Mesodermal cell (in vitro differentiated cells): ENCODE measurements around the gene MACROD2.

Source experiments
- H3K27ac ChIP-seq: 2 replicates; pipeline ENCODE4 v1.7.0; 2013; ENCODE audit warnings: mild to moderate bottlenecking, low read depth, low read length, moderate library complexity; ENCODE audit not compliant: severe bottlenecking
- H3K36me3 ChIP-seq: 2 replicates; pipeline ENCODE4 v1.7.1; 2013; ENCODE audit warnings: mild to moderate bottlenecking, low read length, moderate library complexity; ENCODE audit not compliant: control insufficient read depth, insufficient read depth
- H3K4me1 ChIP-seq: one replicate; pipeline ENCODE4 v1.7.1; 2013; ENCODE audit warnings: mild to moderate bottlenecking, low read length; ENCODE audit not compliant: insufficient read depth, control insufficient read depth, poor library complexity, severe bottlenecking
- H3K4me3 ChIP-seq: 2 replicates; pipeline ENCODE4 v1.7.0; 2013; ENCODE audit warnings: low read length, control low read depth, mild to moderate bottlenecking; ENCODE audit not compliant: insufficient read depth, poor library complexity, severe bottlenecking; ENCODE audit errors: extremely low read depth
- H3K9me3 ChIP-seq: 2 replicates; pipeline ENCODE4 v1.7.1; 2013; ENCODE audit warnings: mild to moderate bottlenecking, low read length, moderate library complexity; ENCODE audit not compliant: control insufficient read depth
- WGBS, 2 experiments: methylation state at CpG; one replicate each; pipeline ENCODE4 v1.1.5; 2013; ENCODE audit warnings: missing lambda C conversion rate in 2 of 2; ENCODE audit not compliant: insufficient coverage in 2 of 2; 5-methylcytosine and 5-hydroxymethylcytosine counted together

MACROD2 gene

DNA sequence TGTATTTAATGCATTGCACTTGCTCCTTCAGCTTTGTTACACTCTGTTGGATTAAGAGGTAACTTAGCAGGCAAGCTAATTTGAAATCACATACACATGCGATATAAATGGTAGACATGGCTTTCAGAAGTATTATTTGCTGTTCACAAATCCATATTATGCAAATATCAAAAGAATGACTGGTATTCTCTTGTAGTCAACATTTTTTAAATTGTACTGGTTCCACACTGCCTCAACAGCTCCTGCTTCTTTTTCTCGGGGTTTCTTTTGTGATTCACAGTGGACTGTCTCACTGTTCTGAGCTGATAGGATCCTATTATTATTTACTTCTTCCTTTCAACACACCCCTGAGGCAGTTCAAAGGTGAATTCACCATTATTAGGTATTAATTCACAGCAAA is 1650.5 kb downstream of the MACROD2 start:
- WGBS, 2 experiments, result 71 to 88% methylated on average over 1 of the region's 2 CpGs

DNA sequence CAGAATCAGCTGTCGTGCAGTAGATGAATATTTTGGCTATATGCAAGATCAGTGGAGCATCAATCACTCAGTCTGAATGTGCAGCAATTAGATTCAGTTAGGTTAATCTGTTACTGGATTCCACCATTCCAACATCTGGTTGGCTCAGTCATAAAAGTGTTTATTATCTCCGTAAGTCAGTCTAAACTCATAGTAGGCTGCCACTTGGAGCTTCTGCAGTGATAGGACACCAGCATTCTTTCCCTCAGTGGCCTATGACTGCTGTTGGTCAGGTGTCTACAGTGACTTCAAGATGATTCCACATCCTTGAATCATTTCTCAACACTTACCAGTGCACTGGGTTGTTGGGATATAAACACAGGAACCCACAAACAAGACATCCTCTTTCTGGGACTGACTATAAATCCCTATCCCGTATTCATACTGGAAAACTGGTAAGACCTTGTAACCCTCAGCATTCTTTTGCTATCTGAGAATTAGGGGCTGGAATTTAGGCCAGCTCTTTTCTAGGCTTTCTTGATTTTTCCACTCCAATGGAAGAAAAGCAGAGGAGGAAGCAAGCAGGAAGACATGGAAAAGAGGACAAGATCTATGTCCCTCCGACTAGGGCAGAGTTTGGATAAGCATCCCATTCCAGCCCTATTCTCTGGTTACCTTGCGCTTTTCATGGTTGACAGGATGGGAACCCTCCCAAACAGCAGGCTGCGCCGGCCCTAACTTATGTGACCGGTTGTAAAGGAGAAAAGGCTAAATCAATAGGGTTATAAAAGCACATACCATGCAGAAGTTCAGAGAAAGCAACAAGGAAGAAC is 1658.3 kb downstream of the MACROD2 start:
- Histone ChIP-seq H3K27ac (peak overlapping the region; percentile 17), H3K4me3 (no peak overlapping the region), H3K36me3 (no peaks in the 10 kb centered on the region), H3K9me3 (no peaks in the 10 kb centered on the region), H3K4me1 (no peaks in the 10 kb centered on the region)
- 90 to 95% methylated on average over 4 of the region's 8 CpGs for WGBS, 2 experiments

More for the DNA sequence above, 1650.5 kb downstream of the MACROD2 start:
- H3K4me1 ChIP-seq, result no peaks in the 10 kb centered on the region
- H3K36me3 ChIP-seq, result no peaks in the 10 kb centered on the region
- no peak overlapping the region for H3K4me3 ChIP-seq
- no peak overlapping the region for H3K27ac ChIP-seq
- H3K9me3 ChIP-seq, result no peaks in the 10 kb centered on the region

DNA sequence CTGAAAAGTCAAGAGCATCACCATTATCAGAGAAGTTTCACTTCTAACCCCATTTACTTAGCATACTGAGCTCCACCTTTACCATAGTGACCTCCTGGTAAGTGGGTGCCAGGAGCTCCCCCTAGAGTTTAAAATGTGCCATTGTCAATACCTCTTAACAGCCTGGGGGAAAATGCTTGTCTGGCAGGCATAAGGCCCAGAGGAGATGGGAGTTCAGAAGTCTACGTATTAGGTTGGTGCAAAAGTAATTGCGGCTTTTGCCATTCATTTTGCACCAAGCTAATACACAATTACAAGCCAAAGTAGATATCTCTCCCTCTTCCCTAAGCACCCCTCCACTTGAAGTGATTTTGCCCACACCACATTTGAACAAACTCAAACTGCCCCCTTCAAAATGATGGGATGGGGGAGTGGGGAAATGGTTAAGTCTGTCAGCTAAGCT is 1658.9 kb downstream of the MACROD2 start:
- Histone ChIP-seq H3K9me3 (no peaks in the 10 kb centered on the region), H3K27ac (no peak overlapping the region), H3K36me3 (no peaks in the 10 kb centered on the region), H3K4me3 (no peak overlapping the region), H3K4me1 (no peaks in the 10 kb centered on the region)
- WGBS, 2 experiments, result 33% methylated on average over 1 of the region's 2 CpGs; no CpG with 5 or more reads in 1 of the 2 experiments

DNA sequence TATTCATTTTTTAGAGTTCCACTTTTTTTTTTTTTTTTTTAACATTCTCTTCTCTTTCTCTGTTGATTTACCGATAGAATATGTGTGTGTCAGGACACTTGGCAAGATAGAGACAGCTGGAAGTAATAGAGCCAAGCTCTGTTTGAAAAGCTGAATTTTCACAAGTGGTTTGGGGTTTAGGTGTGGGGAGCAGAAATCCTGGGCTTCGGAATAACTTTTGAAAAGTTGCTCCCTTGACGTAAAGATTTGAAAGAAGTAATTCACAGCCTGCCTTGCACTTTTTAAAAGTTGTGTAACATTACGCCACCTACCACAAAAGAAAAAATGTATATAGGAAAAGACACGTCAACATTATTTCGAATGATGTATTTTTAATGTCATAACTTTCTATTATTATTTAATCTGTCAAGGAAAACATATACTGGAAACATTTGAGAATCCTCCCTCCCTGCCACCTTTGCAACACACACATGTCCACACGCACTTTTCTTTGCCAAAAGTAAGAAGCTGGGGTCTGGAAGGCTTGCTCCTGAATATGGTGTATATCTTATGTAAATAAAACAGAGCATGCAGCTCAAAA is 1660.1 kb downstream of the MACROD2 start:
- Histone ChIP-seq H3K9me3 (no peaks in the 10 kb centered on the region), H3K27ac (no peak overlapping the region), H3K36me3 (no peaks in the 10 kb centered on the region), H3K4me3 (no peak overlapping the region), H3K4me1 (peaks cover 2% of the 10 kb centered on the region)
- WGBS, 2 experiments, result no CpG with 5 or more reads among the region's 7 CpGs

DNA sequence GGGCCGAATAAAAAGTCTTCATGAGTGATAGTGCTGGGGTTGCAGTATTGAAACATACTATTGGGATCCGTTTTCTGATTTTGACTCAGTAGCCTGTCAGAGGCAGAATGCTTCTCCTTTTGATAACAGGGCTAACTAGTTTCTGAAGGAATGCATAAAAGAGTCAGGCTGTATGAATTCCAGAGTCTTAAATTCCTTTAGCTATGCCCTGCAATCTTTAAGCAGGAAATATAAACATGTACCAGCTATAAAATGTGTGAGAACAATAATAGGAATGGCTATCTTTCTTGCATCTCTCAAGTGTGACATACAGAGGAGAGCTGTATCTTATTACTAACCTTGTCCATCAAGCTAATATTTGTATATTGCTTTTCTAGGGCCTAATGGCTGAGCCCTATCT is 1660.8 kb downstream of the MACROD2 start:
- H3K4me1 ChIP-seq, result peaks cover 3% of the 10 kb centered on the region
- H3K4me3 ChIP-seq, result no peak overlapping the region
- H3K9me3 ChIP-seq, result no peaks in the 10 kb centered on the region
- no peaks in the 10 kb centered on the region for H3K36me3 ChIP-seq
- WGBS, 2 experiments, result 75 to 94% methylated on average over 1 to 2 of the region's 2 CpGs
- no peak overlapping the region for H3K27ac ChIP-seq

DNA sequence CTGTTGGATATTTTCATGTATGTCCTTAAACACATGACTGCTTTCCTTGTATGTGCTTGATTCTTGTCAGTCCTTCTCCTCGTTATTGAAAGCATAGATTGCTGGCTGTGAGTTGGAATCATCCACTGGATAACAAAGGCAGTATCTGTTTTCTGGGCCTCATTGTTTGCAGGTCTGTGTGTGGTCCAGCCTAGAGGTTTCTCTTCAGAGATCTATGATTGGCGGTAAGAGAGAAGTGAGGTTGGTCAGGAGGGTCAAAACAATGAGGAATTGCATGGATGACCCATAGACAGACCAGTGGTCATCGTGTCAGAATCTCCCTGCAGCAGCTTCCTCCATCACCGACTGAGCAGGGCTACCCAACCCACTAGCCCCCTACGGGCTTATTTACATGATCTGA is 1663.0 kb downstream of the MACROD2 start:
- H3K4me3 ChIP-seq, result no peak overlapping the region
- H3K9me3 ChIP-seq, result no peaks in the 10 kb centered on the region
- no peaks in the 10 kb centered on the region for H3K36me3 ChIP-seq
- 62 to 66% methylated on average over 2 to 5 of the region's 5 CpGs for WGBS, 2 experiments
- H3K27ac ChIP-seq, result no peak overlapping the region
- H3K4me1 ChIP-seq, result peaks cover 3% of the 10 kb centered on the region

DNA sequence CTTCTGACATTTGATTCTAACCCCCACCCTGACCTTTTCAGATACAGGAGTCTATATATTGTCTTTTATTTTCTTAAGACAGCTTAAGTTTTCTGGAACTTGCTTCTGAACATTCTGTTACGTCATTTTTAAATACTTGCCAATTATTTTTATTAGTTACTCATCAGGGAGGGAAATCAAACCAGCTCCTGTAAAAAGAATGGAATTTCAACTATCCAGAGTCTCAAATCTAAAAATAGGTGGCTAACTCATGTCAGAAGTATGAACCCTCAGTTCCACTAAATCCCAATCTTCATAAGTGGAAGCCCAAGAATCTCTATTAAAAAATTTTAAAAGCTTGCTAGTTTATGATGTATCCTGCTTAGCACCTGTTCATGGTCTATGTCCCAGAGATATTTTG is 1677.9 kb downstream of the MACROD2 start:
- no peak overlapping the region for H3K27ac ChIP-seq
- no peaks in the 10 kb centered on the region for H3K4me1 ChIP-seq
- H3K4me3 ChIP-seq, result no peak overlapping the region
- H3K36me3 ChIP-seq, result no peaks in the 10 kb centered on the region
- H3K9me3 ChIP-seq, result no peaks in the 10 kb centered on the region
- no CpG with 5 or more reads among the region's 1 CpG for WGBS, 2 experiments

DNA sequence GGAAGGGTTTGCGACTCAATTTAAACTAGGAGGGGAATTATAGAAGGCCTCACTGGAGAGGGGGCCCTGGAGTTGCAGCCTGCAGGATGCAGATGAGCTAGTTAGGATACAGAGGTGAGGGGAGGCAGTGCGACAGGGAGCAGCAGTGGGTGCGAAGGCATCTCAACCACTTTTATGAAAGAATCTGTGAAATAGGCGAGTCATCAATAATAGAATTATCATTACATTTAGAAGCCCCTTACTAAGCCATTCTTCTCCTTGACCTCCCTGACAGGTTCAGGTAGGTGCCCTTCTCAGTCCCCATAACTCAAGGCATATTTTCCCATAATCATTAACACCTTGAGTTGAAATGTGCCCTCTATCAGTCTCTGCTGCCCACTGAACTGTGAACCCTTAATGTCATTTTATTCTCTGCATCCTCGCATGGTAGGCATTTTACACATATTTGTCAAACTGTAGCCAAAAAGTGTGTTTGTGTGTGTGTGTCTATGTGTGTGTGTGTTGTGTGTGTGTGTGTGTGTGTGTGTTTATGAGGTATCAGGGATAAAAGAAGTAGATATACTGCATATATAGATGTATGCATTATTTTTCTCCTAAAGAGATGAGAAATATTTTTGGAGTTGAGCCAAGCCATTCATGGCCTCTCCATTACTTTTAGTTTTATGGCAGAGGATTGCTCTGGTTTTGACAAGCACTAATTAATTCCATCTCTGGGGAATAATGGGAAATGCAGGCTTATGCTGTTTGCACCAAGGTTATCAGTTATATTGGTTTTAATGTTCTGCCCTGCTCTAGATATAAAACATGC is 1679.1 kb downstream of the MACROD2 start:
- WGBS, 2 experiments, result 86 to 100% methylated on average over 2 to 3 of the region's 5 CpGs
- Histone ChIP-seq H3K27ac (no peak overlapping the region), H3K4me3 (no peak overlapping the region), H3K4me1 (no peaks in the 10 kb centered on the region), H3K36me3 (no peaks in the 10 kb centered on the region), H3K9me3 (no peaks in the 10 kb centered on the region)

DNA sequence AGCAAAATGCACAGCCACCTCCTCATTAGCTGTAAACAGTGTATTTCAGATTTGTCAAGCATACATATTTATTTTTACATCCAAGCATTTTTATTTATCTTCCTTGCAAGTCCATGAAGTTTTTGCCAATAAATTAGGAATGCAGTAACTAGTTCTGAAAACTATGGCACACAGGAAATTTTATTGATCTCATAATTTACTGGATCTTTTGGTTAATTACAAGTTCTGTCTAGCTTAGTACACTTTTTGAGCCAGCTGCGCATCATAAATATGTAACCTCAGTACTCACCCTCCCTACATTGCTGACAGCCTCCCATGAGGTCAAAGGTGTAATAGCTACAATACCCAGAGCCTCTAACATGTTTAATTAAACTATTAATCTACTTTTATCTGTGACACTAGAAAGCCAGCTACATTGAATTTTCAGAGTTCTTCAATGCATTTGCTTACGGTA is 1679.8 kb downstream of the MACROD2 start:
- Histone ChIP-seq H3K36me3 (no peaks in the 10 kb centered on the region), H3K4me1 (no peaks in the 10 kb centered on the region), H3K27ac (no peak overlapping the region), H3K4me3 (no peak overlapping the region), H3K9me3 (no peaks in the 10 kb centered on the region)
- WGBS, 2 experiments, result 100% methylated on average over 1 of the region's 2 CpGs

DNA sequence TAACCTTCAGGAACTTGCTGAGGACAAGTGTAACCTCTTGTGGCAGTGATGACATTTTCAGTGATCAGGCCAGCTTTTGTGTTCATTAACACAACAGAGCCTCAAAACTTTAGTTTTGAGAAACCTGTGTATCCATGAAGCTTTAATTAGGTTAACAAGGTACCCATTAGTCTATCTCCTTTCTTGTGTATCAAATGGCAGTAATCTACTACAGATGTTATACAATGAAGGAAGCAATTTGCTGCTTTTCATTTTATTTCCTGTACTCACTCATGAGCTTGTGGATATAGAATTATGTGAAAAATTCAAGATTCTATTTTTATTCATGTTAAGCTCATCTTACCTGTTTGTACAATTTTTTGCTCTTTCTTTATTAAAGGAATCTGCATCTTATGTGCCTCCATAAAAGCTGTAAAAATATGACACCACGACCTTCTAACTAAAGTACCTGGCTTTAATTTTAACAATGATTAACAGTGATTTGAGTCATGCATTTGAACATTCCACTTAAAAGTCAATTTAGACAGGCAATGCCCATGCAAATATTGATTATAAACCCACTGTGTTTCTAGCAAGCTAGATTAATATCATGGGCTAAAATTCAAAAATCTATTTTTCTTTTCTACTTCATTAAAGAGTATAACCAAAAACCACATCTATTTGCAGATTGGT is 1680.6 kb downstream of the MACROD2 start:
- Histone ChIP-seq H3K36me3 (no peaks in the 10 kb centered on the region), H3K4me1 (no peaks in the 10 kb centered on the region), H3K4me3 (no peak overlapping the region), H3K9me3 (no peaks in the 10 kb centered on the region), H3K27ac (no peak overlapping the region)
- WGBS, 2 experiments, result 83% methylated on average over 1 of the region's 1 CpG; no CpG with 5 or more reads in 1 of the 2 experiments
